HK-2 (cell line): ENCODE data around the gene ANKS4B.
A peak's percentile ranks its signal among the peaks of the same experiment; 100 is the strongest.
"Not testable (repeated sequence)": the region's sequence is repeated elsewhere in the genome, so short reads cannot be mapped to it uniquely, and the experiment has no call there.

Source experiments
- DNase-seq: peaks from one replicate; pipeline ENCODE4 v3.0.0-alpha.2; 2018; ENCODE audit not compliant: unreplicated experiment

The ANKS4B gene

GRCh38 chr16:21263640-21264570, 30.4 kb downstream of the ANKS4B start:
- peak; percentile 32 for DNase-seq

- no peak for DNase-seq
Measured at GRCh38 chr16:21264571-21265036, 31.1 kb downstream of the ANKS4B start.

GRCh38 chr16:21265104-21265837, 31.8 kb downstream of the ANKS4B start:
- DNase-seq: peak; percentile 20

GRCh38 chr16:21267298-21267697, 33.8 kb downstream of the ANKS4B start:
- DNase-seq: no peak

GRCh38 chr16:21268236-21268635, 34.7 kb downstream of the ANKS4B start:
- DNase-seq: no peak

- no peak for DNase-seq
Measured at GRCh38 chr16:21272253-21272652, 38.8 kb downstream of the ANKS4B start.

- DNase-seq: not testable (repeated sequence)
Measured at GRCh38 chr16:21272763-21273162, 39.3 kb downstream of the ANKS4B start.

GRCh38 chr16:21274172-21274726, 40.8 kb downstream of the ANKS4B start:
- DNase-seq: no peak

- no peak for DNase-seq
Measured at GRCh38 chr16:21275529-21275928, 42.0 kb downstream of the ANKS4B start.

- DNase-seq: no peak
Measured at GRCh38 chr16:21276090-21276489, 42.6 kb downstream of the ANKS4B start.

- DNase-seq: no peak
Measured at GRCh38 chr16:21277045-21277926, 43.8 kb downstream of the ANKS4B start.

GRCh38 chr16:21277927-21278706, 44.6 kb downstream of the ANKS4B start, which contains the start of gene CRYM:
Gene CRYM (minus strand): TSS chr16:21278290. CDS start chr16:21278251, 39 bp downstream.
- DNase-seq: peak; percentile 38

- no peak for DNase-seq
Measured at GRCh38 chr16:21279501-21279900, 46.0 kb downstream of the ANKS4B start.

- DNase-seq: no peak
Measured at GRCh38 chr16:21281698-21282389, 48.3 kb downstream of the ANKS4B start.

GRCh38 chr16:21283521-21284289, 50.2 kb downstream of the ANKS4B start:
- DNase-seq: no peak

- no peak for DNase-seq
Measured at GRCh38 chr16:21284414-21284813, 50.9 kb downstream of the ANKS4B start.

GRCh38 chr16:21285314-21285713, 51.8 kb downstream of the ANKS4B start:
- DNase-seq: no peak

GRCh38 chr16:21289789-21290188, 56.3 kb downstream of the ANKS4B start:
- not testable (repeated sequence) for DNase-seq
